Measurements from ENCODE around the gene FBXO41.

Gene FBXO41

GRCh38 chr2:73208258-73208657 lies 76.0 kb downstream of the FBXO41 start:
- no peak for DNase-seq

GRCh38 chr2:73205611-73206010 lies 78.7 kb downstream of the FBXO41 start:
- no peak for DNase-seq

Measured in NCI-H1105 (cell line).